Esophagus muscularis mucosa (tissue), 4 donors: ENCODE data around the gene SPAG16. TPM values are rescaled to one million over a fixed set of nuclear protein-coding genes. Genes with fewer than 3 reads are reported as not detected.

Experiments
- DNase-seq: peaks from one replicate; pipeline ENCODE4 v3.0.0-alpha.2; 2017; ENCODE audit errors: extremely low spot score
- H3K27ac ChIP-seq, 4 donors: fragments of 200-600 bp; sonication (generic); replicated peaks in 1 of 4; 1 replicate in 3 of 4; 2 replicates in 1 of 4; pipeline ENCODE4 v1.5.1; 2016 to 2019; ENCODE audit warnings: mild to moderate bottlenecking in 1 of 4
- H3K27me3 ChIP-seq, 4 donors: fragments of 200-600 bp; sonication (generic); one replicate each; pipeline versions ENCODE4 v1.5.1 to v1.6.0; 2016 to 2019
- H3K36me3 ChIP-seq, 4 donors: fragments of 200-600 bp; sonication (generic); one replicate each; pipeline ENCODE4 v1.5.1; 2016 to 2019
- H3K4me1 ChIP-seq, 4 donors: fragments of 200-600 bp; sonication (generic); one replicate each; pipeline ENCODE4 v1.5.1; 2016 to 2019
- H3K4me3 ChIP-seq, 4 donors: fragments of 200-600 bp; sonication (generic); 1 replicate in 2 of 4; 2 replicates in 2 of 4; pipeline ENCODE4 v1.5.1; 2016 to 2019; ENCODE audit warnings: mild to moderate bottlenecking in 4 of 4, moderate library complexity in 1 of 4
- H3K9me3 ChIP-seq, 4 donors: fragments of 200-600 bp; sonication (generic); 1 replicate in 3 of 4; 2 replicates in 1 of 4; pipeline ENCODE4 v1.5.1; 2016 to 2019
- CTCF ChIP-seq, 3 experiments: fragments of 200-600 bp in 2 of 3; fragments of 450-650 bp in 1 of 3; sonication (generic) in 2 of 3; IDR thresholded peaks; one replicate each; pipeline ENCODE4 v1.5.1; 2017 to 2019; ENCODE audit warnings: antibody characterized with exemption in 3 of 3, mild to moderate bottlenecking in 2 of 3, moderate library complexity in 1 of 3
- EP300 ChIP-seq: sonication (generic); formaldehyde crosslinking; IDR thresholded peaks from one replicate; pipeline ENCODE4 v1.6.1; 2017; ENCODE audit warnings: antibody characterized with exemption
- POLR2A ChIP-seq: fragments of 450-650 bp; IDR thresholded peaks from one replicate; pipeline ENCODE4 v1.6.1; 2017; ENCODE audit warnings: antibody characterized with exemption, moderate library complexity, mild to moderate bottlenecking, low read depth
- POLR2AphosphoS5 ChIP-seq, 2 donors: sonication (generic); formaldehyde crosslinking; IDR thresholded peaks; one replicate each; pipeline ENCODE4 v1.6.1; 2017; ENCODE audit warnings: antibody characterized with exemption in 2 of 2
- WGBS: methylation state at CpG from one replicate; pipeline ENCODE4 v1.1.5; 2018; 5-methylcytosine and 5-hydroxymethylcytosine counted together
- intact Hi-C: fragments of 100-400 bp; cut with DNase I; formaldehyde crosslinking; loops from one replicate; pipeline ENCODE4 v1.15.1; 2023
- total RNA-seq, 4 donors: library from RNA; depleted of rRNA; stranded (reverse); fragments of >200 nt; gene quantifications; one replicate each; pipeline versions ENCODE4 v1.1.0 to v1.2.1, GENCODE V29; 2016

SPAG16 gene
- total RNA-seq, 4 donors from 2014 or later, result 26.8 to 36.1 (median 31.0) TPM

GRCh38 chr2:213789940-213790339 lies 505.7 kb downstream of the SPAG16 start:
- Histone ChIP-seq H3K27me3 (no peaks in the 10 kb centered on the region), H3K4me3 (no peak overlapping the region), H3K36me3 (no peaks in the 10 kb centered on the region), H3K27ac (no peak overlapping the region), H3K9me3 (no peaks in the 10 kb centered on the region), H3K4me1 (no peaks in the 10 kb centered on the region)
- no peak for TF ChIP-seq POLR2A
- TF ChIP-seq EP300, result no peak
- TF ChIP-seq POLR2AphosphoS5 (IDR thresholded peaks at IDR 0.05), result no peak
- no peak for TF ChIP-seq CTCF (IDR thresholded peaks at IDR 0.05)
- no peak for DNase-seq
- 51% methylated on average over 1 of the region's 1 CpG for WGBS
- intact Hi-C loops, result no loop called here

GRCh38 chr2:213792045-213792444 lies 507.8 kb downstream of the SPAG16 start:
- Histone ChIP-seq H3K4me1 (no peaks in the 10 kb centered on the region), H3K27me3 (no peaks in the 10 kb centered on the region), H3K4me3 (no peak overlapping the region), H3K9me3 (no peaks in the 10 kb centered on the region), H3K36me3 (no peaks in the 10 kb centered on the region), H3K27ac (no peak overlapping the region)
- no peak for TF ChIP-seq EP300
- TF ChIP-seq CTCF (IDR thresholded peaks at IDR 0.05), result no peak
- no peak for TF ChIP-seq POLR2AphosphoS5 (IDR thresholded peaks at IDR 0.05)
- no peak for TF ChIP-seq POLR2A
- intact Hi-C loops, result no loop called here
- 87% methylated on average over 3 of the region's 3 CpGs for WGBS
- DNase-seq, result no peak

GRCh38 chr2:213806125-213806726 lies 522.0 kb downstream of the SPAG16 start:
- DNase-seq, result no peak
- Histone ChIP-seq H3K36me3 (no peaks in the 10 kb centered on the region), H3K27me3 (no peaks in the 10 kb centered on the region), H3K4me1 (no peaks in the 10 kb centered on the region), H3K9me3 (no peaks in the 10 kb centered on the region), H3K4me3 (no peak overlapping the region), H3K27ac (no peak overlapping the region)
- TF ChIP-seq CTCF (IDR thresholded peaks at IDR 0.05), result peak in 2 of 3 experiments; percentile 14 to 24
- TF ChIP-seq POLR2A, result no peak
- TF ChIP-seq POLR2AphosphoS5 (IDR thresholded peaks at IDR 0.05), result no peak
- no peak for TF ChIP-seq EP300
- WGBS, result 44% methylated on average over 1 of the region's 1 CpG
- intact Hi-C loops, result no loop called here

GRCh38 chr2:213816583-213816982 lies 532.3 kb downstream of the SPAG16 start:
- Histone ChIP-seq H3K36me3 (no peaks in the 10 kb centered on the region), H3K4me1 (no peaks in the 10 kb centered on the region), H3K9me3 (peaks cover 0 to 6% (median 0%) of the 10 kb centered on the region in 4 donors), H3K27me3 (no peaks in the 10 kb centered on the region), H3K4me3 (no peak overlapping the region), H3K27ac (no peak overlapping the region)
- TF ChIP-seq POLR2A, result no peak
- TF ChIP-seq POLR2AphosphoS5 (IDR thresholded peaks at IDR 0.05), result no peak
- TF ChIP-seq CTCF (IDR thresholded peaks at IDR 0.05), result no peak
- no peak for TF ChIP-seq EP300
- no peak for DNase-seq
- intact Hi-C loops, result no loop called here

- WGBS, result 38% methylated on average over 1 of the region's 1 CpG
- no peak for DNase-seq
- Histone ChIP-seq H3K4me1 (no peaks in the 10 kb centered on the region), H3K4me3 (no peak overlapping the region), H3K27me3 (no peaks in the 10 kb centered on the region), H3K36me3 (no peaks in the 10 kb centered on the region), H3K9me3 (peaks cover 0 to 11% (median 3%) of the 10 kb centered on the region in 4 donors), H3K27ac (no peak overlapping the region)
- intact Hi-C loops, result no loop called here
- TF ChIP-seq POLR2AphosphoS5 (IDR thresholded peaks at IDR 0.05), result no peak
- TF ChIP-seq POLR2A, result no peak
- TF ChIP-seq CTCF (IDR thresholded peaks at IDR 0.05), result no peak
- no peak for TF ChIP-seq EP300
Measured at GRCh38 chr2:213818436-213818835, 534.2 kb downstream of the SPAG16 start.
